Activated naive CD8-positive, alpha-beta T cell treated with anti-CD3 and anti-CD28 coated beads for 36 hours (primary cell): ENCODE results near the gene DHRS12. TPM values are rescaled to one million over a fixed set of nuclear protein-coding genes. Genes with fewer than 3 reads are reported as not detected.

Source experiments
- DNase-seq: peaks from one replicate; pipeline ENCODE4 v3.0.0; 2021
- H3K27ac Mint-ChIP-seq: one replicate; pipeline ENCODE4 v1.8.0; 2022; ENCODE audit warnings: mild to moderate bottlenecking, moderate library complexity, mixed read lengths
- H3K27me3 Mint-ChIP-seq: one replicate; pipeline ENCODE4 v1.8.0; 2022; ENCODE audit warnings: mild to moderate bottlenecking, mixed read lengths
- H3K36me3 Mint-ChIP-seq: one replicate; pipeline ENCODE4 v1.8.0; 2021; ENCODE audit warnings: mild to moderate bottlenecking, mixed read lengths
- H3K4me1 Mint-ChIP-seq: one replicate; pipeline ENCODE4 v1.8.0; 2021; ENCODE audit warnings: mixed read lengths
- H3K4me3 Mint-ChIP-seq: one replicate; pipeline ENCODE4 v1.8.0; 2022; ENCODE audit warnings: mild to moderate bottlenecking, moderate library complexity, mixed read lengths
- H3K9me3 Mint-ChIP-seq: one replicate; pipeline ENCODE4 v1.8.0; 2022; ENCODE audit warnings: mixed read lengths
- total RNA-seq, 2 experiments: library from RNA; stranded (reverse); gene quantifications; one replicate each; pipeline ENCODE4 v1.2.3, GENCODE V29; 2021

Gene DHRS12
- total RNA-seq, 2 experiments from 2014 or later = 9.7 to 9.9 TPM

- Mint-ChIP-seq H3K4me3 (no peak overlapping the region), H3K27me3 (no peaks in the 10 kb centered on the region), H3K36me3 (peaks cover 18% of the 10 kb centered on the region), H3K27ac (no peak overlapping the region), H3K9me3 (no peaks in the 10 kb centered on the region), H3K4me1 (peaks cover 9% of the 10 kb centered on the region)
- DNase-seq = no peak
Observed at GRCh38 chr13:51726446-51727193, 77.3 kb downstream of the DHRS12 start.

GRCh38 chr13:51724721-51725120 is 79.2 kb downstream of the DHRS12 start:
- no peaks in the 10 kb centered on the region for H3K27me3 Mint-ChIP-seq
- no peak overlapping the region for H3K4me3 Mint-ChIP-seq
- no peak overlapping the region for H3K27ac Mint-ChIP-seq
- no peaks in the 10 kb centered on the region for H3K9me3 Mint-ChIP-seq
- H3K36me3 Mint-ChIP-seq = peaks cover 21% of the 10 kb centered on the region
- no peak for DNase-seq
- H3K4me1 Mint-ChIP-seq = peaks cover 13% of the 10 kb centered on the region

- Mint-ChIP-seq H3K27ac (no peak overlapping the region), H3K4me1 (peaks cover 13% of the 10 kb centered on the region), H3K9me3 (no peaks in the 10 kb centered on the region), H3K36me3 (peaks cover 21% of the 10 kb centered on the region), H3K27me3 (no peaks in the 10 kb centered on the region), H3K4me3 (no peak overlapping the region)
- DNase-seq = no peak
Observed at GRCh38 chr13:51723529-51723928, 80.4 kb downstream of the DHRS12 start.

GRCh38 chr13:51721496-51721895 is 82.5 kb downstream of the DHRS12 start:
- no peak overlapping the region for H3K27ac Mint-ChIP-seq
- no peak for DNase-seq
- no peaks in the 10 kb centered on the region for H3K27me3 Mint-ChIP-seq
- H3K4me3 Mint-ChIP-seq = no peak overlapping the region
- H3K36me3 Mint-ChIP-seq = peaks cover 14% of the 10 kb centered on the region
- H3K9me3 Mint-ChIP-seq = no peaks in the 10 kb centered on the region
- H3K4me1 Mint-ChIP-seq = peaks cover 6% of the 10 kb centered on the region

- Mint-ChIP-seq H3K4me1 (peaks cover 6% of the 10 kb centered on the region), H3K27me3 (no peaks in the 10 kb centered on the region), H3K9me3 (no peaks in the 10 kb centered on the region), H3K27ac (no peak overlapping the region), H3K4me3 (no peak overlapping the region), H3K36me3 (peaks cover 10% of the 10 kb centered on the region)
- no peak for DNase-seq
Observed at GRCh38 chr13:51719394-51719793, 84.6 kb downstream of the DHRS12 start.

Other genes with a start within 250 kb of the DHRS12 start
- gene WDFY2, start 219.7 kb downstream of the DHRS12 start, total RNA-seq = 1 to 10 TPM; 6.0 to 7.9 TPM
- 1 to 10 TPM; 1.5 to 1.6 TPM for gene TMEM272, start 41.0 kb upstream of the DHRS12 start, total RNA-seq
- gene CCDC70, start 57.8 kb upstream of the DHRS12 start, total RNA-seq = under 1 TPM; 0.19 to 0.56 TPM
- under 1 TPM; 0.66 to 0.80 TPM for gene ATP7B, start 207.3 kb upstream of the DHRS12 start, total RNA-seq
- 10 to 100 TPM; 26.2 to 29.9 TPM for gene ALG11, start 208.2 kb upstream of the DHRS12 start, total RNA-seq
- 1 to 10 TPM; 9.7 to 9.9 TPM for gene UTP14C, start 220.5 kb upstream of the DHRS12 start, total RNA-seq